OCI-LY3 (cell line): ENCODE measurements around the gene SCN8A.

ENCODE experiments used
- CTCF ChIP-seq: fragments of 200-600, 300-600 bp; sonication (generic); IDR thresholded peaks from 2 replicates; pipeline ENCODE4 v1.5.1; 2014; ENCODE audit warnings: antibody characterized with exemption, low read length, low read depth
- EZH2phosphoT487 ChIP-seq: fragments of 200-600 bp; shearing (Covaris generic); IDR thresholded peaks from 2 replicates; pipeline ENCODE4 v1.6.1; 2018; ENCODE audit warnings: antibody characterized with exemption, mixed run types, low read depth

- TF ChIP-seq CTCF (no peak), EZH2phosphoT487 (no peak)
These were observed 249.9 kb downstream of the SCN8A start for GRCh38 chr12:51840966-51841365.
